ENCODE results near the gene ARHGAP24.

DNA sequence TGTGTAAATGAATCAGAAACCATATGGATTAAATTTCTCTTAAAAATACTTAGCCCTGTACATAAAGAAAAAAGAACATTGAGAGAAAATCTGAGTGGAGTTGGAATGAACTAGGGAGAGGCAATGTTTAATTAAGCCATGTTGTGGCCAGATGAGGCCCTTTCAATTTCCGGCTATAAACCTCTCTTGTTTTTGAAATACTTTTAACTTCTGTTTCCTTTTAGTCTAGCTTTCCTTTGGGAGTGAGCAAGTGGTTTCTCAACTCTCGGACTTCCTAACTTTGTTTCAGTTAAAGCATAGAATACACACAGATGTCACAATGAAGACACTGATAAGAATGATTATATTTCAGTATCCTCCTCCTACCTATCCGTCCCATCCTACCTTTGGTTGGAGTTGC is 197.2 kb downstream of the ARHGAP24 start:
- TF ChIP-seq, protein P1, sequence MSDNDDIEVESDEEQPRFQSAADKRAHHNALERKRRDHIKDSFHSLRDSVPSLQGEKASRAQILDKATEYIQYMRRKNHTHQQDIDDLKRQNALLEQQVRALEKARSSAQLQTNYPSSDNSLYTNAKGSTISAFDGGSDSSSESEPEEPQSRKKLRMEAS (IDR thresholded peaks at IDR 0.05; ENCODE audit: insufficient read depth, insufficient read length): no peak
- TF ChIP-seq, protein P2, sequence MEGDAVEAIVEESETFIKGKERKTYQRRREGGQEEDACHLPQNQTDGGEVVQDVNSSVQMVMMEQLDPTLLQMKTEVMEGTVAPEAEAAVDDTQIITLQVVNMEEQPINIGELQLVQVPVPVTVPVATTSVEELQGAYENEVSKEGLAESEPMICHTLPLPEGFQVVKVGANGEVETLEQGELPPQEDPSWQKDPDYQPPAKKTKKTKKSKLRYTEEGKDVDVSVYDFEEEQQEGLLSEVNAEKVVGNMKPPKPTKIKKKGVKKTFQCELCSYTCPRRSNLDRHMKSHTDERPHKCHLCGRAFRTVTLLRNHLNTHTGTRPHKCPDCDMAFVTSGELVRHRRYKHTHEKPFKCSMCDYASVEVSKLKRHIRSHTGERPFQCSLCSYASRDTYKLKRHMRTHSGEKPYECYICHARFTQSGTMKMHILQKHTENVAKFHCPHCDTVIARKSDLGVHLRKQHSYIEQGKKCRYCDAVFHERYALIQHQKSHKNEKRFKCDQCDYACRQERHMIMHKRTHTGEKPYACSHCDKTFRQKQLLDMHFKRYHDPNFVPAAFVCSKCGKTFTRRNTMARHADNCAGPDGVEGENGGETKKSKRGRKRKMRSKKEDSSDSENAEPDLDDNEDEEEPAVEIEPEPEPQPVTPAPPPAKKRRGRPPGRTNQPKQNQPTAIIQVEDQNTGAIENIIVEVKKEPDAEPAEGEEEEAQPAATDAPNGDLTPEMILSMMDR (IDR thresholded peaks at IDR 0.05; ENCODE audit: extremely low read depth in 1 of 2, insufficient read depth in 1 of 2, low read depth in 1 of 2, low read length in 2 of 2): no peak
- TF ChIP-seq MYC (IDR thresholded peaks at IDR 0.05; ENCODE audit: low read depth, low read length) (no peak), POLR2AphosphoS5 (IDR thresholded peaks at IDR 0.05; ENCODE audit: insufficient read depth, low read depth, low read length) (no peak), POLR2A (IDR thresholded peaks at IDR 0.05; ENCODE audit: low read depth, low read length) (no peak), FOS (IDR thresholded peaks at IDR 0.05; ENCODE audit: borderline replicate concordance, insufficient read depth, low read length) (no peak), GATA2 (IDR thresholded peaks at IDR 0.05; ENCODE audit: insufficient read depth, insufficient read length, low read depth, low read length) (no peak), EZH2 (IDR thresholded peaks at IDR 0.05; ENCODE audit: borderline replicate concordance, low read depth, low read length, severe bottlenecking) (no peak), JUN (IDR thresholded peaks at IDR 0.05; ENCODE audit: borderline replicate concordance, insufficient read depth, insufficient read length, low read depth) (no peak)

All from endothelial cell of umbilical vein (primary cell).